A549 (cell line): Measurements from ENCODE around the gene CMTM1.

Experiments
- CEBPB ChIP-seq, 2 experiments: fragments of >200 bp in 1 of 2; sonication (Bioruptor Twin) in 1 of 2; formaldehyde crosslinking in 1 of 2; IDR thresholded peaks; 2 replicates each; pipeline ENCODE4 v1.6.1; 2012 to 2016
- CTCF ChIP-seq: fragments of >200 bp; sonication (Bioruptor Twin); formaldehyde crosslinking; IDR thresholded peaks from 3 replicates; pipeline ENCODE4 v1.5.1; 2016
- GATA3 ChIP-seq: IDR thresholded peaks from 2 replicates; pipeline ENCODE4 v1.6.1; 2012; ENCODE audit warnings: borderline replicate concordance
- KDM1A ChIP-seq: fragments of 200-600 bp; sonication (generic); IDR thresholded peaks from 2 replicates; pipeline ENCODE4 v1.6.1; 2016; ENCODE audit warnings: low read depth, mild to moderate bottlenecking
- MAX ChIP-seq: IDR thresholded peaks from 2 replicates; pipeline ENCODE4 v1.6.1; 2012
- POLR2A ChIP-seq: IDR thresholded peaks from 2 replicates; pipeline ENCODE4 v1.6.1; 2012; ENCODE audit warnings: mild to moderate bottlenecking, low read length
- POLR2AphosphoS2 ChIP-seq: conservative IDR thresholded peaks from 2 replicates; pipeline ENCODE4 v1.6.1; 2012; ENCODE audit warnings: low read length, improper control_type of control experiment, inconsistent platforms

DNA sequence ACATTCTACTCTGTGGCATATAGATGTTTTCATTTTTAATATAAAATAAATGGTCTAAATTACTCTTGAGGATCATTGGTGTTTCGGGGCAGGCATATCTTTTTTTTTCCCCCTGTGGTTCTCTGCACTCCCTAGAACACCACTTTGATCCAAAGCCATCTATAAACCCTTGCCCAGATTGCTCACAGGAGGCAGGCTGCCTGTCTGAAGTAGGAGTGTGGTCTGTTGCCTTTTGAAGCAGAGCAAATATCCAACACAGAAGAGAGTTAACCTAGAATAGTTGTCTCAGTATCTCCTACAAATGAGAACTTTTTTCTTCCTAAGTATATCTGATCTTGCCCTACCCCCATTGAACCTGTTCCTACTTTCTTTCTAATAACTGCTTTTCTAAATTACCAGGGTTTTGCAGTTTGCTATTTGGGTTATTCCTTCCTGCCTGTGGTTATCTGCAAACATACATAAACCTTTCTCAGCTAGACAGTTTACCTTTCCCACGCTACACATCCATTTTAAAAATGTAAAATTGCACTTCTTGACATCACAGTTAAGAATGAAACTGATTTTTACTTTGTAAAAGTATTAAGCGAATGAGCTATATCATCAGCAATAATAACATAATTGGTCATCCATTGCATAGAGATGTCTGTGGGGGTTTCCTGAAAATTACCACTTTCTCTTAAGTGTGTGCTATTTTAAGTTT lies 4.7 kb upstream of the CMTM1 start:
- no peak for TF ChIP-seq KDM1A
- TF ChIP-seq POLR2AphosphoS2: no peak
- TF ChIP-seq CTCF: no peak
- no peak for TF ChIP-seq POLR2A
- TF ChIP-seq GATA3: no peak
- no peak for TF ChIP-seq MAX
- TF ChIP-seq CEBPB (IDR thresholded peaks at IDR 0.05): no peak
